Measurements from ENCODE around the gene ST6GAL1. TPM values are rescaled to one million over a fixed set of nuclear protein-coding genes. Genes with fewer than 3 reads are reported as not detected.

Gene ST6GAL1
- total and polyA plus RNA-seq, 2 experiments from 2014 or later, result 17.6 to 65.1 TPM

- TF ChIP-seq NANOG (IDR thresholded peaks at IDR 0.05; ENCODE audit: borderline replicate concordance) (no peak), REST (IDR thresholded peaks at IDR 0.05; ENCODE audit: unreplicated experiment) (no peak), ETS1 (IDR thresholded peaks at IDR 0.05) (no peak)
- H3K9me2 ChIP-seq (ENCODE audit: insufficient read depth), result no peaks in the 10 kb centered on the region
- Mint-ChIP-seq H3K27me3 (ENCODE audit: insufficient read depth, low read depth, poor library complexity) (peaks cover 4% of the 10 kb centered on the region), H3K4me1 (peaks cover 9% of the 10 kb centered on the region), H3K27ac (no peak overlapping the region; the same call in 1 of the 2 replicates), H3K36me3 (ENCODE audit: low read depth) (peaks cover 17% of the 10 kb centered on the region), H3K9me3 (no peaks in the 10 kb centered on the region), H3K4me3 (no peak overlapping the region)
- no peak overlapping the region for H3K4me3 ChIP-seq
- DNase-seq (ENCODE audit: low spot score), result no peak
- H3K27me3 ChIP-seq (ENCODE audit: insufficient read depth), result no peaks in the 10 kb centered on the region
- H2AFZ ChIP-seq, result no peak overlapping the region
- H3K4me1 ChIP-seq (ENCODE audit: insufficient read depth), result no peaks in the 10 kb centered on the region
- no peaks in the 10 kb centered on the region for H3K36me3 ChIP-seq (ENCODE audit: insufficient read depth)
- no peak for ATAC-seq
- no peaks in the 10 kb centered on the region for H3F3A ChIP-seq (replicated peaks; ENCODE audit: low read depth)
- no peak overlapping the region for H3K27ac ChIP-seq (ENCODE audit: low read depth)
- H4K20me1 ChIP-seq (replicated peaks; ENCODE audit: insufficient read depth), result peaks cover 3% of the 10 kb centered on the region
- no peak overlapping the region for H3K4me2 ChIP-seq
- peaks cover 9% of the 10 kb centered on the region for H3K79me2 ChIP-seq (replicated peaks; ENCODE audit: insufficient read depth)
Measured at GRCh38 chr3:187014417-187014864, 84.1 kb downstream of the ST6GAL1 start.

- no peak overlapping the region for H3K4me3 ChIP-seq
- no peaks in the 10 kb centered on the region for H3K4me1 ChIP-seq (ENCODE audit: insufficient read depth)
- ATAC-seq (no peak), DNase-seq (ENCODE audit: low spot score) (no peak)
- no peak overlapping the region for H3K27ac ChIP-seq (ENCODE audit: low read depth)
- Mint-ChIP-seq H3K9me3 (no peaks in the 10 kb centered on the region), H3K27me3 (ENCODE audit: insufficient read depth, low read depth, poor library complexity) (peaks cover 4% of the 10 kb centered on the region), H3K4me1 (peaks cover 12% of the 10 kb centered on the region), H3K4me3 (no peak overlapping the region), H3K27ac (no peak overlapping the region), H3K36me3 (ENCODE audit: low read depth) (peaks cover 17% of the 10 kb centered on the region)
- no peak overlapping the region for H2AFZ ChIP-seq
- H3K9me2 ChIP-seq (ENCODE audit: insufficient read depth), result no peaks in the 10 kb centered on the region
- H3K27me3 ChIP-seq (ENCODE audit: insufficient read depth), result no peaks in the 10 kb centered on the region
- no peak overlapping the region for H3K4me2 ChIP-seq
- H4K20me1 ChIP-seq (replicated peaks; ENCODE audit: insufficient read depth), result peaks cover 5% of the 10 kb centered on the region
- 0 out of 2 replicates have a peak, but pooled peaks cover 5% of the 10 kb centered on the region for H3K79me2 ChIP-seq (replicated peaks; ENCODE audit: insufficient read depth)
- no peaks in the 10 kb centered on the region for H3K36me3 ChIP-seq (ENCODE audit: insufficient read depth)
- H3F3A ChIP-seq (replicated peaks; ENCODE audit: low read depth), result no peaks in the 10 kb centered on the region
- no peak for TF ChIP-seq REST (IDR thresholded peaks at IDR 0.05; ENCODE audit: unreplicated experiment)
- no peak for TF ChIP-seq EZH2phosphoT487 (IDR thresholded peaks at IDR 0.05; ENCODE audit: unreplicated experiment)
- TF ChIP-seq STAT1 (IDR thresholded peaks at IDR 0.05; ENCODE audit: unreplicated experiment), result no peak
- TF ChIP-seq CTCF (conservative IDR thresholded peaks at IDR 0.05; ENCODE audit: low read depth in 2 of 2), result no peak
- TF ChIP-seq ZNF331 (CRISPR knock-in tag; IDR thresholded peaks at IDR 0.05; ENCODE audit: low read depth), result no peak
- TF ChIP-seq JUNB (IDR thresholded peaks at IDR 0.05; ENCODE audit: unreplicated experiment), result no peak
- no peak for TF ChIP-seq CREB1 (CRISPR knock-in tag; IDR thresholded peaks at IDR 0.05; ENCODE audit: low read depth)
- TF ChIP-seq ZNF114 (CRISPR knock-in tag; IDR thresholded peaks at IDR 0.05), result no peak
Measured at GRCh38 chr3:187015903-187016638, 85.7 kb downstream of the ST6GAL1 start.
